ENCODE results near the gene LETM1.

LETM1 gene

DNA sequence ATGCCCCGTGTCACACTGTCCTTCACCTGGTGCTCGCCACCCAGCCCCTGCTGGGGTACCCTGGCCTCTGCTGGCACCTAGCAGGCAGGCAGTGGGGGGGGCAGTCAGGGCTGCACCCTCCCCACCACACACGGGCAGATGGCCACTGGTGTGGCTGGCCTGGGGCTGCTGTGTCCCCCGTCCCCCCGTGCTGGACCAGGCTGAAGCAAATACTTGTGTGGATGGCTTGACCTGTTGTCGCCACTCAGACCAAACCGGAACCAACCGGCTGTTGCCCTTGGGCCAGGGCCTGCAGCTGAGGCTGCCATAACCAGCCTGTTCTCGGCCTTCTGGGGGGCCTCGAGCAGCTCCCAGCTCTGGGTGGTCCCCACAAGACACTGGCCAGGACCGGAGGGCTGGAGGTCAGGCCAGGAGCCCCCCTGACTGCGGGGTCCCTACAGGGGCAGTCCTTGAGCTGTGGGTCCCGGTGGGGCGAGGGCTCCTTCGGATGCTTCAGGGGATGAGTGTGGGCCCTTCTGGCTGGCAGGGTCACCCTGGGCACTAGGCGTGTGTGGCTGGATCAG is 58.6 kb downstream of the LETM1 start:
- DNase-seq (ENCODE audit: low read depth in 4 of 4, low spot score in 1 of 4), result no peak

- DNase-seq (ENCODE audit: low read depth in 4 of 4, low spot score in 1 of 4), result no peak
These were observed 59.3 kb downstream of the LETM1 start for GRCh38 chr4:1796486-1797204.

- no peak for DNase-seq (ENCODE audit: low read depth in 4 of 4, low spot score in 1 of 4)
These were observed 60.4 kb downstream of the LETM1 start for GRCh38 chr4:1795299-1796195.

- no peak for DNase-seq (ENCODE audit: low read depth in 4 of 4, low spot score in 1 of 4)
These were observed 61.1 kb downstream of the LETM1 start for GRCh38 chr4:1794809-1795298.

GRCh38 chr4:1793940-1794808 is 61.8 kb downstream of the LETM1 start:
- DNase-seq (ENCODE audit: low read depth in 4 of 4, low spot score in 1 of 4), result no peak

DNA sequence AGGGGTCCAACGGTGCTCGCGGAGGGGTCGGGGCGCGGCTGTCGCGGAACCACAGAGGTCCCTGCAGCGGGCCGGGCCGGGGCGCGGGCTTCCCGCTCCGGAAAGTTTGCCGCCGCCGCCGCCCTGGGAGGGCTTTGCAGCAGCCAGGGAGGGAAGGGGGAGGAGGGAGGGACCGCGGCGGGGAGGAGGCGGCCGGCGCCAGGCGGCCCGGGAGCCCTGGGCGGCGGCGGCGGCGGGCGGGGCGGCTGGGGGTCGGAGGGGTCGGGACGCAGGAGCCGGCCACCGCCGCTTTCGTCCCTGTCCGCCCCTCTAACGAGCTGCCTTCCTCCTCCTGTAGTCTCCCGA is 62.5 kb downstream of the LETM1 start:
- DNase-seq (ENCODE audit: low read depth in 4 of 4, low spot score in 1 of 4), result peak in 3 of 4 experiments; percentile 21 to 34 (median 25)

DNA sequence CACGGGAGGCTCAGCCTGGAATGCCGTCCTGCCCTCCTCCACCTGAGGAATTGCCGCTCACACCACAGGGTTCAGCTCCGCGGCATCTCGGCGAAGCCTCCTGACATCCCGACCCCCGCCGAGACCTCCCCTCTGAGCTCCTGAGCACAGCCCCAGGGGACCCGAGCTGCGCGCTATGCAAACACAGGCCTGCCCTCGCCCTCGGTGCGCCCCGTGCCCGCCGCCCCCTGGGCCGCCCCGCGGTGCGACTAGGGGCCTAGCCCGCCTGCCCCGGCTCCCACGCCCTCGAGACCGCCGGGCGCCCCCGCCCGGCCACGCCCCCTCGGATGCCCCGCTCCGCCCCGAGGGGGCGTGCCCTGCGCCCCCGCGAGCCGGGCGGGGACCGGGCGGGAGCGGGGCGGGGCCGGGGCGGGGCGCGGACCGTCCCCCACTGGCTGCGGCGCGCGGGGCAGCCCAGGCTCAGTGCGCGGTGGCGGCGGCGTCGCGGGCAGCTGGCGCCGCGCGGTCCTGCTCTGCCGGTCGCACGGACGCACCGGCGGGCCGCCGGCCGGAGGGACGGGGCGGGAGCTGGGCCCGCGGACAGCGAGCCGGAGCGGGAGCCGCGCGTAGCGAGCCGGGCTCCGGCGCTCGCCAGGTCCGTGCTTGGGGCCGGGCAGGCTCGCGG is 63.0 kb downstream of the LETM1 start, which contains the start of gene FGFR3:
TSS of gene FGFR3 (plus strand) at position 462 of the 664 bp plus-strand sequence. CDS start 642 bp downstream, outside the sequence.
- peak in 3 of 4 experiments; percentile 18 to 37 (median 23) for DNase-seq (ENCODE audit: low read depth in 4 of 4, low spot score in 1 of 4)

- no peak for DNase-seq (ENCODE audit: low read depth in 4 of 4, low spot score in 1 of 4)
These were observed 63.7 kb downstream of the LETM1 start for GRCh38 chr4:1792158-1792831.

GRCh38 chr4:1790005-1790404 is 66.0 kb downstream of the LETM1 start:
- DNase-seq (ENCODE audit: low read depth in 4 of 4, low spot score in 1 of 4), result no peak

DNA sequence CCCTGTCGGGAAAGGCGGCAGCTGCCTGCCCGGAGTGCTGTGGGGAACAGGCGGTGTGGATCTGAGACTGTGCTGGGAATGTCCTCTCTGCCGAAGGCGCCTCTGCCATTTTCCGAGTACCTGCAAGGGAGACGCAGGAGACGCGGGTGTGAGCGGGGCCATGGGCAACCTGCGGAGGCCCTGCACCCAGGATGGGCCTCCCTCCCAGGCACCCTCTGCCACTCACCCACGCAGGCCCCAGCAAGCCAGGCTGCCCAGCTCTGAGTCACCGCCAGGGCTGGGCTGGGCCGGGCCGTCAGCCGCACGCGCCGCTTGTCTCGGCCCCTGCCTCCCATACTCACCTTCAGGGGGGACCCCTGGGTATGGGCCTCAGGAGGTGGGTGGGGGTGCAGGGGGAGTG is 66.4 kb downstream of the LETM1 start:
- no peak for DNase-seq (ENCODE audit: low read depth in 4 of 4, low spot score in 1 of 4)

- no peak for DNase-seq (ENCODE audit: low read depth in 4 of 4, low spot score in 1 of 4)
These were observed 67.5 kb downstream of the LETM1 start for GRCh38 chr4:1788254-1788973.

- DNase-seq (ENCODE audit: low read depth in 4 of 4, low spot score in 1 of 4), result no peak
These were observed 68.4 kb downstream of the LETM1 start for GRCh38 chr4:1787411-1788077.

DNA sequence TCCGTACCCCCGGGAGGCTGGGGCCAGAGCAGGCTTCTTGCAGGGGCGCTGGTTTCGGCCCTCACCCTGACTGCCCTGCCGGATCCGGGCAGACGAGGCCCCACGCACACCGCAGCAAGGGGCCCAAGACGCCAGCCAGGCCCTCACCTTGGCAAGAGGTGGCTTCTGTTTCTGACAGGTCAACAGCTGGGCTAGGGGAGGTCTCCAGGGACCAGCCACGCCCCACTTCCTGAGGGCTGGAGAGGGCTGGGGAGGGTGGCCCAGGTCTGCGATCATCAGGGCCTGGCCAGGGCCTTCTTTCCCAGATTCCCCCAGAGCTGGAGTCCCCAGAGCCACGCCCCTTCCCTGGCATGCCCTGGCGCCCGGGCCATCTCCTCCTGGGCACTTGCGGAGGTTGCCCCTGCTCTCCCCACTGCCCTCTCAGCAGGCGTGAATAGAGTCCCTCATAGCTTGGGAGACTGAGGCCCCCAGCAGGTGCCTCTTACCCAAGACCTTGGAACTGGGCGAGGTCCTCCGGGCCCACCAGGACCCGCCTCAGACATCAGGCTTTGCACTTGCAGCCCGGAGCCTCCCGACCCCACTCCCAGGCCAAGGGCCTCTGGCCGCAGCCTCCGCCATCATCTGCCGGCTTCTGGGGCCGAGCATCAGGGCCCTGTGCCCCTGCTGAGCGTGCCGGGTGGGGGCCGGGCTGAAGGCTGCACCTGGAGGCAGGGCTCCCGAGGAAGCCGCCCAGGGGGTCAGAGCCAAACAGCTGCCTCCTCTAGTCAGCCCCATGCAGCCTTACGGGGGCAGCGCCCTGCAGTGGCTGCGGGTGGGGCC is 69.2 kb downstream of the LETM1 start:
- no peak for DNase-seq (ENCODE audit: low read depth in 4 of 4, low spot score in 1 of 4)

GRCh38 chr4:1785592-1785991 is 70.4 kb downstream of the LETM1 start:
- DNase-seq (ENCODE audit: low read depth in 4 of 4, low spot score in 1 of 4), result no peak

- DNase-seq (ENCODE audit: low read depth in 4 of 4, low spot score in 1 of 4), result no peak
These were observed 71.0 kb downstream of the LETM1 start for GRCh38 chr4:1784789-1785591.

DNA sequence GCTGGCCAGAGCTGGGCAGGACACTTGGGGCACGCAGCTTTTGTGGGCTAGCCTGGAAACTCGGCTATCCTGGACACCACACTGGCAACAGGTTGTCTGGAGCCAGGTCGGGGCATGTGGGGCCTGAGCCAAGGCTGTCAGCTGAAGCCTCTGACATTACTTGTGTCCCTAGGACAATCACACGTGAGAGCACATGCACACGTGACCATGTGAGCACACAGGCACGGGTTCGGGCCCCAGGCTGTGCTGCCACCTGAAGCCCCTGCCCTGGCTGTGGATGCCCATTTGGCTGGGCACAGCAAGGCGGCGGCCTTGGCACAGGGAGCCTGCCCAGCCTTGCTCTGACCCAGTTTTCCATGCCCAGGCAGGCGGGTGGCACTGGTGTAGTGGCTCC is 71.6 kb downstream of the LETM1 start:
- DNase-seq (ENCODE audit: low read depth in 4 of 4, low spot score in 1 of 4), result no peak

GRCh38 chr4:1783970-1784369 is 72.0 kb downstream of the LETM1 start:
- DNase-seq (ENCODE audit: low read depth in 4 of 4, low spot score in 1 of 4), result no peak

Data from stimulated activated CD4-positive, alpha-beta T cell treated with anti-CD3 and anti-CD28 coated beads, Interleukin-1b, Interleukin-23, amount 100 ng/mL, for 24 hours (primary cell).